Stimulated activated naive CD8-positive, alpha-beta T cell treated with anti-CD3 and anti-CD28 coated beads, Interleukin-15, Interleukin-2, amounts not matched to agents 100 ng/mL and 50 ng/mL, for 24 hours (primary cell): ENCODE results near the gene PPDPF.
"Not testable (repeated sequence)": the region's sequence is repeated elsewhere in the genome, so short reads cannot be mapped to it uniquely, and the experiment has no call there.

ENCODE experiments used
- H3K27ac Mint-ChIP-seq: one replicate; pipeline ENCODE4 v1.8.0; 2021; ENCODE audit warnings: mild to moderate bottlenecking, mixed read lengths
- H3K27me3 Mint-ChIP-seq: one replicate; pipeline ENCODE4 v1.8.0; 2021; ENCODE audit warnings: mixed read lengths
- H3K36me3 Mint-ChIP-seq: one replicate; pipeline ENCODE4 v1.8.0; 2021; ENCODE audit warnings: low read depth, mixed read lengths
- H3K4me1 Mint-ChIP-seq: one replicate; pipeline ENCODE4 v1.8.0; 2021; ENCODE audit warnings: low read depth, mixed read lengths
- H3K4me3 Mint-ChIP-seq: one replicate; pipeline ENCODE4 v1.8.0; 2021; ENCODE audit warnings: mild to moderate bottlenecking, mixed read lengths
- H3K9me3 Mint-ChIP-seq: one replicate; pipeline ENCODE4 v1.8.0; 2021; ENCODE audit warnings: mixed read lengths

Gene PPDPF

GRCh38 chr20:63501818-63502670 lies 18.5 kb upstream of the PPDPF start:
- H3K9me3 Mint-ChIP-seq: peaks cover 4% of the 10 kb centered on the region
- H3K4me1 Mint-ChIP-seq: peaks cover 3% of the 10 kb centered on the region
- H3K27ac Mint-ChIP-seq: no peak overlapping the region
- H3K27me3 Mint-ChIP-seq: peaks cover 22% of the 10 kb centered on the region
- no peak overlapping the region for H3K4me3 Mint-ChIP-seq
- no peaks in the 10 kb centered on the region for H3K36me3 Mint-ChIP-seq

- peaks cover 3% of the 10 kb centered on the region for H3K4me1 Mint-ChIP-seq
- H3K36me3 Mint-ChIP-seq: no peaks in the 10 kb centered on the region
- no peak overlapping the region for H3K27ac Mint-ChIP-seq
- peaks cover 22% of the 10 kb centered on the region for H3K27me3 Mint-ChIP-seq
- H3K4me3 Mint-ChIP-seq: no peak overlapping the region
- H3K9me3 Mint-ChIP-seq: peaks cover 4% of the 10 kb centered on the region
Observed at GRCh38 chr20:63502671-63503172, 17.8 kb upstream of the PPDPF start.

GRCh38 chr20:63503524-63503923 lies 17.0 kb upstream of the PPDPF start:
- peaks cover 28% of the 10 kb centered on the region for H3K27me3 Mint-ChIP-seq
- peaks cover 4% of the 10 kb centered on the region for H3K9me3 Mint-ChIP-seq
- H3K4me1 Mint-ChIP-seq: peaks cover 3% of the 10 kb centered on the region
- no peak overlapping the region for H3K27ac Mint-ChIP-seq
- no peaks in the 10 kb centered on the region for H3K36me3 Mint-ChIP-seq
- H3K4me3 Mint-ChIP-seq: no peak overlapping the region

- no peak overlapping the region for H3K27ac Mint-ChIP-seq
- peaks cover 3% of the 10 kb centered on the region for H3K4me1 Mint-ChIP-seq
- peaks cover 4% of the 10 kb centered on the region for H3K9me3 Mint-ChIP-seq
- no peak overlapping the region for H3K4me3 Mint-ChIP-seq
- no peaks in the 10 kb centered on the region for H3K36me3 Mint-ChIP-seq
- peaks cover 36% of the 10 kb centered on the region for H3K27me3 Mint-ChIP-seq
Observed at GRCh38 chr20:63504642-63505041, 15.9 kb upstream of the PPDPF start.

GRCh38 chr20:63505281-63505680 lies 15.3 kb upstream of the PPDPF start:
- H3K4me3 Mint-ChIP-seq: no peak overlapping the region
- H3K27me3 Mint-ChIP-seq: peaks cover 43% of the 10 kb centered on the region

GRCh38 chr20:63505723-63506122 lies 14.8 kb upstream of the PPDPF start:
- peaks cover 4% of the 10 kb centered on the region for H3K9me3 Mint-ChIP-seq
- H3K4me3 Mint-ChIP-seq: no peak overlapping the region
- H3K27me3 Mint-ChIP-seq: peaks cover 46% of the 10 kb centered on the region
- peaks cover 3% of the 10 kb centered on the region for H3K4me1 Mint-ChIP-seq
- no peak overlapping the region for H3K27ac Mint-ChIP-seq
- no peaks in the 10 kb centered on the region for H3K36me3 Mint-ChIP-seq

More at GRCh38 chr20:63505281-63505680, 15.3 kb upstream of the PPDPF start:
- H3K9me3 Mint-ChIP-seq: peaks cover 4% of the 10 kb centered on the region
- no peaks in the 10 kb centered on the region for H3K36me3 Mint-ChIP-seq
- peaks cover 3% of the 10 kb centered on the region for H3K4me1 Mint-ChIP-seq
- H3K27ac Mint-ChIP-seq: no peak overlapping the region

GRCh38 chr20:63507083-63507743 lies 13.4 kb upstream of the PPDPF start:
- Mint-ChIP-seq H3K36me3 (no peaks in the 10 kb centered on the region), H3K4me3 (no peak overlapping the region), H3K9me3 (peaks cover 4% of the 10 kb centered on the region), H3K27me3 (peaks cover 51% of the 10 kb centered on the region), H3K4me1 (peaks cover 3% of the 10 kb centered on the region), H3K27ac (no peak overlapping the region)

- Mint-ChIP-seq H3K27me3 (peaks cover 55% of the 10 kb centered on the region), H3K27ac (no peak overlapping the region), H3K4me3 (no peak overlapping the region), H3K9me3 (peaks cover 4% of the 10 kb centered on the region), H3K36me3 (no peaks in the 10 kb centered on the region), H3K4me1 (peaks cover 3% of the 10 kb centered on the region)
Observed at GRCh38 chr20:63508072-63508768, 12.3 kb upstream of the PPDPF start.

- H3K36me3 Mint-ChIP-seq: no peaks in the 10 kb centered on the region
- no peak overlapping the region for H3K4me3 Mint-ChIP-seq
- H3K4me1 Mint-ChIP-seq: peaks cover 3% of the 10 kb centered on the region
- peaks cover 9% of the 10 kb centered on the region for H3K9me3 Mint-ChIP-seq
- H3K27me3 Mint-ChIP-seq: peaks cover 53% of the 10 kb centered on the region
- no peak overlapping the region for H3K27ac Mint-ChIP-seq
Observed at GRCh38 chr20:63509088-63509564, 11.4 kb upstream of the PPDPF start.

GRCh38 chr20:63513207-63513606 lies 7.4 kb upstream of the PPDPF start:
- Mint-ChIP-seq H3K4me1 (no peaks in the 10 kb centered on the region), H3K9me3 (peaks cover 10% of the 10 kb centered on the region), H3K27me3 (peaks cover 37% of the 10 kb centered on the region), H3K36me3 (no peaks in the 10 kb centered on the region), H3K4me3 (no peak overlapping the region), H3K27ac (no peak overlapping the region)

GRCh38 chr20:63514520-63514919 lies 6.0 kb upstream of the PPDPF start:
- H3K27ac Mint-ChIP-seq, H3K4me1 Mint-ChIP-seq, H3K36me3 Mint-ChIP-seq, H3K4me3 Mint-ChIP-seq: not testable (repeated sequence)
- H3K27me3 Mint-ChIP-seq: peaks cover 28% of the 10 kb centered on the region
- peaks cover 10% of the 10 kb centered on the region for H3K9me3 Mint-ChIP-seq

- no peak overlapping the region for H3K4me3 Mint-ChIP-seq
Observed at GRCh38 chr20:63517376-63518309, 2.9 kb upstream of the PPDPF start.

GRCh38 chr20:63518351-63518861 lies 2.2 kb upstream of the PPDPF start:
- H3K27me3 Mint-ChIP-seq: peaks cover 2% of the 10 kb centered on the region
- H3K4me1 Mint-ChIP-seq: peaks cover 7% of the 10 kb centered on the region
- H3K9me3 Mint-ChIP-seq: peaks cover 8% of the 10 kb centered on the region
- H3K36me3 Mint-ChIP-seq: peaks cover 12% of the 10 kb centered on the region
- no peak overlapping the region for H3K4me3 Mint-ChIP-seq
- H3K27ac Mint-ChIP-seq: no peak overlapping the region

More at GRCh38 chr20:63517376-63518309, 2.9 kb upstream of the PPDPF start:
- H3K36me3 Mint-ChIP-seq: peaks cover 6% of the 10 kb centered on the region
- peaks cover 7% of the 10 kb centered on the region for H3K27me3 Mint-ChIP-seq
- no peak overlapping the region for H3K27ac Mint-ChIP-seq
- peaks cover 5% of the 10 kb centered on the region for H3K4me1 Mint-ChIP-seq
- peaks cover 10% of the 10 kb centered on the region for H3K9me3 Mint-ChIP-seq
